Cerebellar nuclear complex (tissue), 1 donor: ENCODE data around the gene SOCS6.
"Not testable (repeated sequence)": the region's sequence is repeated elsewhere in the genome, so short reads cannot be mapped to it uniquely, and the experiment has no call there.

Experiments
- DNase-seq, 2 experiments: peaks; one replicate each; lab custom pipeline; 2025; lab: John Stamatoyannopoulos, UW

Gene SOCS6, protein sequence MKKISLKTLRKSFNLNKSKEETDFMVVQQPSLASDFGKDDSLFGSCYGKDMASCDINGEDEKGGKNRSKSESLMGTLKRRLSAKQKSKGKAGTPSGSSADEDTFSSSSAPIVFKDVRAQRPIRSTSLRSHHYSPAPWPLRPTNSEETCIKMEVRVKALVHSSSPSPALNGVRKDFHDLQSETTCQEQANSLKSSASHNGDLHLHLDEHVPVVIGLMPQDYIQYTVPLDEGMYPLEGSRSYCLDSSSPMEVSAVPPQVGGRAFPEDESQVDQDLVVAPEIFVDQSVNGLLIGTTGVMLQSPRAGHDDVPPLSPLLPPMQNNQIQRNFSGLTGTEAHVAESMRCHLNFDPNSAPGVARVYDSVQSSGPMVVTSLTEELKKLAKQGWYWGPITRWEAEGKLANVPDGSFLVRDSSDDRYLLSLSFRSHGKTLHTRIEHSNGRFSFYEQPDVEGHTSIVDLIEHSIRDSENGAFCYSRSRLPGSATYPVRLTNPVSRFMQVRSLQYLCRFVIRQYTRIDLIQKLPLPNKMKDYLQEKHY

DNA sequence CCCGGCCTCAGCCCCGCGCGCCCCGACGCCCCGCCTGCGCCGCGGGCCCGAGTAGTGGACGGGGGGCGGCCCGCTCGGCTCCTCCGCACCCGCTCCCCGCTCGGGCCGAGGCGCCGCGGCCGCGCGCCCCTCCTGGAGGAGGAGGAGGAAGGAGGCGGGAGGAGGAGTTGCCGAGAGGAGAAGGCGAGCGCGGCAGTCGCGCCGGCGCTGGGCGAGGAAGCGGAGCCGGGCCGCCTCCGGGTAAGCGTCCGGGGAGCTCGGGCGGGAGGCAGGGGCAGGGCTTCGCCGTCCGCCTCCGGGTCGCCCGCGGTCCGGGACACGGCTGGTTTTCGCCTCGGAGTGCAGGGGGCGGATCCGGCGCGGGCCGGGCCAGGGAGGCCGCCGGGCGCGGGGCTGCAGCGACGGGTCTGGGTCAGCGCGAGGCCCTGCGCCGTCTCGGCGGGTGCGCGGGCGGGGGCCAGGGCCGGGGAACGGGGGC lies at the start of gene SOCS6:
Gene SOCS6, plus strand, starts transcription at position 195 of the 478 bp plus-strand sequence. CDS start 35,624 bp downstream, outside the sequence.
- DNase-seq = no peak

DNA sequence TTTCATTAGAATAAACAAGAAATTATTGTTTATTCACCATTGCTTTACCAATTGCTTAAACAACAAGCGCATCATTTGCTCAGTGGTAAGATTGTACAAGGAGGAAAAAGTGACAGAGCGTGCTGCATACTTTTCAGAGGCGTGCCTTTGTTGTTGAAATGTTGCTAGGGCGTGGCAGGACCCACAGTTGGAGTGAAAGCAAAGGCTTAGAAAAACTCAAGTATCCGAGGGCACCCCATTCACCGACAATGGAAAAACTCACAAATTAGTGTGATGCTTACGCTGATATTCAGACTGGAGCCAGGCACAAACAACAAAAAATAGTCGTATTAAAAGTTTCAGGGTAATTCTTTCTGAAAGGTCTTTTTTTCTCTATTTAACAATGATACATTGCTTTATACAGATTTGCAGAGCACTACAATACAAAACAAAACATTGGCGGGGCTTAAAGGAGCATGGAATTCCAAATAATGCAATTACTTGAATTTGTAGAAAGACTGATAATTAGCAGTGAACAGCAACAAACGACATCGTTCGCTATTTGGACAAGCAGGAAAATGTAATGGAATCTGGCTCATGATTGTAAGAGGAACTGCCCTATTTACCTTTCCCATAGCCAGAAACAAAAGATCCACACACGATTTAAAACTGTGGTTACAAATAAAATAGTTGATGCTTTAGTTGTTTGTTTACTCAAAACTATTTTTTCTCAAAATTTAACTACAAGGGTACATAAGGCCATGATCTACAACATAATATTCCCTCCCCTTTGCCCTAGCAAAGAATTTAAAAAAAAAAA lies 45.5 kb upstream of the SOCS6 start:
- no peak for DNase-seq

GRCh38 chr18:70246061-70246466 lies 42.8 kb upstream of the SOCS6 start:
- no peak for DNase-seq

DNA sequence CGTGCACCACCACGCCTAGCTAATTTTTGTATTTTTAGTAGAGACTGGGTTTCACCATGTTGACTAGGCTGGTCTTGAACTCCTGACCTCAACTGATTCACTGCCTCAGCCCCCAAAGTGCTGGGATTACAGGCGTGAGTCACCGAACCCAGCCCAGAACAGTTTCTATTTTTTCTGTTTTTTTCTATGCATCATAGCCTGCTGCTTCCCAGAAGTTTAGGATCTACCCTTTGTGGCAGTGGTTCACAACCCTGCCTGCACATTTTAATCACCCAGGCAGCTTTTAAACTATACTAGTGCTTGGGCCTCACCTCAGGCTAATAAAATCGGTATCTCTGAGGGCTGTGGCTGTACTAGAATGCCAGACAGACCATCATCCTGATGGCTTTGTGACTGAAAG lies 39.7 kb upstream of the SOCS6 start:
- no peak for DNase-seq

DNA sequence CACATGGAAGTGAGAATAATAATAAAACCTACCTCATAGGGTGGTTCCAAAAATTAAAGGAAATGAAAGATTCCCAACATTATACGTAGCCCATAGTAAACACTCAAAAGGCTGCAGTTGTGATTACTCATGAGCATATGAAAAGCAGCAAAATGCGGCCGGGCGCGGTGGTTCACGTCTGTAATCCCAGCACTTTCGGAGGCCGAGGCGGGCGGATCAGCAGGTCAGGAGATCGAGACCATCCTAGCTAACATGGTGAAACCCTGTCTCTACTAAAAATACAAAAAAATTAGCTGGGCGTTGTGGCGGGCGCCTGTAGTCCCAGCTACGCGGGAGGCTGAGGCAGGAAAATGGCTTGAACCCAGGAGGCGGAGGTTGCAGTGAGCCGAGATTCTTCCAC lies 39.0 kb upstream of the SOCS6 start:
- DNase-seq = not testable (repeated sequence)

DNA sequence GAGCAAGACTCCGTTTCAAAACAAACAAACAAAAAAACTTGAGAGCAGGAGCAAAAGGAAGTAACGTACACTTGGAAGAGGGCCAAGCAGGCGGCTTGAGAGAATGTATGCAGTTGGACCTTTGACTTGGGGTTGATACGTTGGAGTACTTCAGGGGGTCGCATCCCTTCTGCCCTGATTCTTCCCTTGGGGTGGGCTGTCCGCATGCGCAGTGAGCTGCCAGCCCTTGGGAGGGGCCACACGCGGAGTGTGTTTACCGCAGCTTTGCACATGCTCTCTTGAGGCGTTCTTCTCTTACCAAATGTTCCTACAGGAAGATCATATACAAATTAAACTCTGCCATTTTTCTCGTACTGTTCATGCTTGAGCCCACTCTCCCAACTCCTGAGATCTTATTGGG lies 38.1 kb upstream of the SOCS6 start:
- no peak for DNase-seq

DNA sequence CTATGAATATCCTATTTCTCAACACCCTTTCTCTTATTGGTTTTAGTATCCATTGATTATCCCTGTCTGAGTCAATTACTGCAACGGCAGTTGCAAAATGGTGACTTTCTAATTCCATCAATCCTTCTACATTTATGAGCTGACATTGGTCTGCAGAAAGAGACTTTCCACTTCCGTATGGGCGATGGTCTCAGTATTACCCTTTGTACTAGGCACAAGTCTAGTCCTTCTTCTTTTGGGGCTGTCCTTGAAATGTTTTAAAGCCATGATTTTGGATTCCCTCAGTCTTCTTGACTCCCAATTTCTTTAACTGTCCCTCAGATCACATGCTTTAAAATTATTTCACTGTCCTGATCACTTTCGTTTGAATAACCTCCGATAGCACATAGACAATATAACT lies 32.7 kb upstream of the SOCS6 start:
- DNase-seq = no peak

GRCh38 chr18:70256994-70257393 lies 31.9 kb upstream of the SOCS6 start:
- no peak for DNase-seq

DNA sequence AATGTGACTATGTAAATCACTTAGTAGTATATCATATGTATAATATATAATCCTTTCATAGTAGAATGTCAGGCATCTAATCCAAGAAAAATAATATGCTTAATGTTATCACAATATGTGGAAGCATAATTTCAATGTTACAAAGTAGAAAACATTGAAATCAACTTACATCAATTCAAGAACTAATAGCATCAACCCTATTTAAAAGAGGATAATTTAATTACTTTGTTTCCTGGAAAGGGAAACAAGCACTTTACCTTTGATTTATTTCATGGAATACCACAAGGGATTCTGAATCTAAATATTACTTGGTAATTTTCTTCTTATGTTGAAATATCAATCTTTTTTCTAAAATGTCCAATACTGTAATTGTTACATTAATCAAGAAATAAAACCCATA lies 30.6 kb upstream of the SOCS6 start:
- DNase-seq = no peak

GRCh38 chr18:70260683-70261082 lies 28.2 kb upstream of the SOCS6 start:
- DNase-seq = no peak

- no peak for DNase-seq
These were observed 27.6 kb upstream of the SOCS6 start for GRCh38 chr18:70261141-70261788.

- no peak for DNase-seq
These were observed 25.5 kb upstream of the SOCS6 start for GRCh38 chr18:70263336-70263735.

DNA sequence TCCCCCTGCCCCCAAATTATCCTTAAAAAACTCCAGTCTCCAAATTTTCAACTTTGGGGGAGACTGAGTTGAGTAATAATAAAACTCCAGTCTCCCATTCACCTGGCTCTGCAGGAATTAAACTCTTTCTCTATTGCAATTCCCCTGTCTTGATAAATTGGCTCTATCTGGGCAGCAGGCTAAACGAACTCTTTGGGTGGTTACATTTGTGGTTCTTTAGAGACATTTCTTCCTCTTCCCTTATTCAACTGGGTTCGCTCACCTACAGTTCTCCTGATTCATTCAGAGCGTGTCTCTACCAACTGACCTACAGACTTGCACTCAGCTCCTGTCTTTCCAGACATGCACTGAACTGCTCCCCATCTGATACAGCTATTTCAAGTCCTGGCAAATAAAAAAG lies 17.1 kb upstream of the SOCS6 start:
- DNase-seq = no peak

DNA sequence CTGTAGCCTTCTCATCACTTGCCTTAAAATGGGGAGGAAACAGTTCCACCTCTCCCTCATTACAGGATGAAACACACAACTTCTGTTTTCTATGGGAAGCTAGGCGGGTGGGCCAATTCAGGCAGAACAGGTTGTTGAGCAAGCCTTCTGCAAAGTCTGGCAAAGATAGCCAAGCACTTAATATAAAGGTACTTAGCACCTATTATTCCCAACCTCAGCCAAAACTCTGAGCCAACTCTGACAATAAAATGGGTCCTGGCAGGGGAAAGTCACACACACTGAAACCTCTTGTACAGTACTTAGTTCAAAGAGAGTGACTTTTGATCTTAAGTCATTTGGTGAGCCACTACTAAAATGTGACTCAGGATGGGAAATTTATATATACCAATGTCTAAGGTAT lies 15.8 kb upstream of the SOCS6 start:
- DNase-seq = no peak

GRCh38 chr18:70276416-70277191 lies 12.2 kb upstream of the SOCS6 start:
- no peak for DNase-seq

GRCh38 chr18:70279470-70279869 lies 9.4 kb upstream of the SOCS6 start:
- no peak for DNase-seq

- no peak for DNase-seq
These were observed 8.6 kb upstream of the SOCS6 start for GRCh38 chr18:70280007-70280925.

DNA sequence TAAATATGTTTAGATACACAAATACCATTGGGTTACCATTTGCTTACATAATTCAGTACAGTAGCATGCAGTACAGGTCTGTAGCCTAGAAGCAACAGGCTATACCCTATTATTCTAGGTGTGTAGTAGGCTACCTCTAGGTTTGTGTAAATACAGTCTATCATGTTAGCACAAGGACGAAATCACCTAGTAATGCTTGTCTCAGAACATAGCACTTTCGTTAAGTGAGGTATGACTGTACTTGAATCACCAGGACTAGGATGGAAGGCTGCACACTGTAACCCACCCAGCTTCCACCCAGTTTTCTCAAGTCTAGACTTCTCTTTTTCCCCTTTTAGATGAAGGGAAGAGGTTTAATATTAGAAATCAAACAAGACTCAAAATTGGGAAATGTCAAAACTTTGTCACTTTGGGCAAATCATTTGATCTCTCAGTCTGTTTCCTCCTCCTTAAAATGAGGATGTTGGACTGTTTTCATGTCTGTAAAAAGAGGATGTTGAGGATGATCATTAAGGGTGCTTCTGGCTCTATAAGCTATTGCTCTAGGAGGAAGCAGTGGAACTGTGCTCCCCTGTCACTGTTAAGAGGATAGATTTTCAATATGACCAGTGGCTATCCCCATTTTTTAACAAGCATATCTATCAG lies 3.7 kb upstream of the SOCS6 start:
- no peak for DNase-seq

- no peak for DNase-seq
These were observed 1.1 kb upstream of the SOCS6 start for GRCh38 chr18:70287731-70288130.
